Breast epithelium (tissue), 4 donors: ENCODE measurements around the gene OAS1. TPM values are rescaled to one million over a fixed set of nuclear protein-coding genes. Genes with fewer than 3 reads are reported as not detected.

Experiments
- DNase-seq, 2 donors: peaks; one replicate each; pipeline ENCODE4 v3.0.0-alpha.2; 2019; ENCODE audit warnings: low spot score in 2 of 2
- H3K27ac ChIP-seq, 2 donors: fragments of 200-600 bp; sonication (generic) in 1 of 2; one replicate each; pipeline ENCODE4 v1.5.1; 2016 to 2019; ENCODE audit warnings: mild to moderate bottlenecking in 1 of 2
- H3K27me3 ChIP-seq, 2 donors: fragments of 200-600 bp; sonication (generic) in 1 of 2; one replicate each; pipeline versions ENCODE4 v1.5.1 to v1.6.0; 2017 to 2019; ENCODE audit warnings: control low read depth in 1 of 2, mild to moderate bottlenecking in 1 of 2
- H3K36me3 ChIP-seq: fragments of 200-600 bp; one replicate; pipeline ENCODE4 v1.5.1; 2019
- H3K4me1 ChIP-seq, 2 donors: fragments of 200-600 bp; sonication (generic); one replicate each; pipeline ENCODE4 v1.5.1; 2016 to 2019; ENCODE audit warnings: control low read depth in 1 of 2
- H3K4me3 ChIP-seq, 3 donors: fragments of 200-600 bp; sonication (generic); 1 replicate in 2 of 3; 2 replicates in 1 of 3; pipeline ENCODE4 v1.5.1; 2016 to 2019; ENCODE audit warnings: mild to moderate bottlenecking in 3 of 3, moderate library complexity in 2 of 3
- H3K9me3 ChIP-seq, 2 donors: fragments of 200-600 bp; sonication (generic) in 1 of 2; one replicate each; pipeline ENCODE4 v1.5.1; 2016 to 2019; ENCODE audit warnings: control low read depth in 1 of 2
- POLR2A ChIP-seq: fragments of 450-650 bp; IDR thresholded peaks from one replicate; pipeline ENCODE4 v1.6.1; 2016; ENCODE audit warnings: antibody characterized with exemption, mild to moderate bottlenecking, moderate library complexity
- POLR2AphosphoS5 ChIP-seq, 3 donors: sonication (generic); formaldehyde crosslinking; IDR thresholded peaks; one replicate each; pipeline ENCODE4 v1.6.1; 2017; ENCODE audit warnings: antibody characterized with exemption in 3 of 3
- intact Hi-C: fragments of 100-400 bp; cut with DNase I; formaldehyde crosslinking; loops from one replicate; pipeline ENCODE4 v1.15.1; 2023; ENCODE audit warnings: low total_unique reads
- total RNA-seq, 3 donors: library from RNA; depleted of rRNA; stranded (reverse); fragments of >200 nt; gene quantifications; one replicate each; pipeline ENCODE4 v1.1.0, GENCODE V29; 2016
- TF ChIP-seq, protein P1 (sequence below), 3 donors: fragments of 450-650 bp; IDR thresholded peaks; one replicate each; pipeline ENCODE4 v1.5.1; 2016 to 2017; ENCODE audit warnings: antibody characterized with exemption in 3 of 3, mild to moderate bottlenecking in 3 of 3, moderate library complexity in 3 of 3

OAS1 gene
- total RNA-seq, 3 donors from 2014 or later = 21.4 to 39.4 (median 23.3) TPM

DNA sequence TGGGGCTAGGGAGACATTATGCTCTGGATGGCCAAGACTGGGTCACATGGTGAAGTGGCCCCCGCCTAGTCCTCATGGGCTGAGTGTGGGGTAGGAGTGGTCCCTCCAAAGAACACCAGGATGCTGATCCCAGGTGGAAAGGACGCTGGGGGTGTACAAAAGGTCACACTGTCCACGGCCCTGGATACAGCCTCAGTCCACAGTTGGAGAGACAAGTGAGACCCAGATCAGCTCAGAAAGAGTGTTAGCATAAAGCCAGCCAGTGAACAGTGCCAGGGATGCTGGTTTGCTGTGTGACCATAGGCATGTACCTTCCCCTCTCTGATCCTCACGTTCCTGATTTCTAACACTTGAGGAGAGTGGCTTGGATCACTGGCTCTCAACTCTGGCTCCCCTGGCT is 58.2 kb downstream of the OAS1 start:
- intact Hi-C loops = no loop called here
- TF ChIP-seq, protein P1, sequence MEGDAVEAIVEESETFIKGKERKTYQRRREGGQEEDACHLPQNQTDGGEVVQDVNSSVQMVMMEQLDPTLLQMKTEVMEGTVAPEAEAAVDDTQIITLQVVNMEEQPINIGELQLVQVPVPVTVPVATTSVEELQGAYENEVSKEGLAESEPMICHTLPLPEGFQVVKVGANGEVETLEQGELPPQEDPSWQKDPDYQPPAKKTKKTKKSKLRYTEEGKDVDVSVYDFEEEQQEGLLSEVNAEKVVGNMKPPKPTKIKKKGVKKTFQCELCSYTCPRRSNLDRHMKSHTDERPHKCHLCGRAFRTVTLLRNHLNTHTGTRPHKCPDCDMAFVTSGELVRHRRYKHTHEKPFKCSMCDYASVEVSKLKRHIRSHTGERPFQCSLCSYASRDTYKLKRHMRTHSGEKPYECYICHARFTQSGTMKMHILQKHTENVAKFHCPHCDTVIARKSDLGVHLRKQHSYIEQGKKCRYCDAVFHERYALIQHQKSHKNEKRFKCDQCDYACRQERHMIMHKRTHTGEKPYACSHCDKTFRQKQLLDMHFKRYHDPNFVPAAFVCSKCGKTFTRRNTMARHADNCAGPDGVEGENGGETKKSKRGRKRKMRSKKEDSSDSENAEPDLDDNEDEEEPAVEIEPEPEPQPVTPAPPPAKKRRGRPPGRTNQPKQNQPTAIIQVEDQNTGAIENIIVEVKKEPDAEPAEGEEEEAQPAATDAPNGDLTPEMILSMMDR (IDR thresholded peaks at IDR 0.05) = no peak
- TF ChIP-seq POLR2A = no peak
- no peak for TF ChIP-seq POLR2AphosphoS5 (IDR thresholded peaks at IDR 0.05)
- no peak overlapping the region for H3K27ac ChIP-seq
- H3K4me1 ChIP-seq = no peaks in the 10 kb centered on the region
- H3K27me3 ChIP-seq = no peaks in the 10 kb centered on the region
- H3K9me3 ChIP-seq = no peaks in the 10 kb centered on the region
- H3K36me3 ChIP-seq = peaks cover 6% of the 10 kb centered on the region
- H3K4me3 ChIP-seq = no peak overlapping the region
- DNase-seq = no peak

DNA sequence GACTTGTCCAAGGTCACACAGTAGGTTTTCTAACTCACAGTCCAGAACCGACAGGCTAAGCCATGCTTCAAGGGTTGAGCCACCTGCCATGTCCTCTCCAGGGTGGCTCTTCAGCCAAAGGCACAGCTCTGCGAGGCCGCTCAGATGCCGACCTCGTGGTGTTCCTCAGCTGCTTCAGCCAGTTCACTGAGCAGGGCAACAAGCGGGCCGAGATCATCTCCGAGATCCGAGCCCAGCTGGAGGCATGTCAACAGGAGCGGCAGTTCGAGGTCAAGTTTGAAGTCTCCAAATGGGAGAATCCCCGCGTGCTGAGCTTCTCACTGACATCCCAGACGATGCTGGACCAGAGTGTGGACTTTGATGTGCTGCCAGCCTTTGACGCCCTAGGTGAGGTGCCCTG is 58.9 kb downstream of the OAS1 start:
- intact Hi-C loops = no loop called here
- Histone ChIP-seq H3K9me3 (no peaks in the 10 kb centered on the region), H3K4me1 (no peaks in the 10 kb centered on the region), H3K4me3 (no peak overlapping the region), H3K27ac (no peak overlapping the region), H3K36me3 (peaks cover 6% of the 10 kb centered on the region), H3K27me3 (no peaks in the 10 kb centered on the region)
- DNase-seq = no peak
- TF ChIP-seq, protein P1 (IDR thresholded peaks at IDR 0.05) = no peak
- TF ChIP-seq POLR2A = no peak
- no peak for TF ChIP-seq POLR2AphosphoS5 (IDR thresholded peaks at IDR 0.05)

DNA sequence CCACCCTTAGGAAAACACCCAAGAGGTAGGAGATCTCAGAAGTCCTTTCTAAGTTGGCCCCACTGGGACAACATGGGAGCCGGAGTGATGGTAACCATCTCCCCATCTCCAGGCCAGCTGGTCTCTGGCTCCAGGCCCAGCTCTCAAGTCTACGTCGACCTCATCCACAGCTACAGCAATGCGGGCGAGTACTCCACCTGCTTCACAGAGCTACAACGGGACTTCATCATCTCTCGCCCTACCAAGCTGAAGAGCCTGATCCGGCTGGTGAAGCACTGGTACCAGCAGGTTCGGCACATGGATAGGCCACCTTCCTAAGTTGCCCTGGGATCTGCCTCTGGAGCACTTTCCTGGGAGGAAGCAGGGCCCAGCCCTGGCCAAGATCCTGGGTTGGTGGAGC is 60.5 kb downstream of the OAS1 start:
- Histone ChIP-seq H3K36me3 (peaks cover 2% of the 10 kb centered on the region), H3K4me3 (no peak overlapping the region), H3K4me1 (no peaks in the 10 kb centered on the region), H3K27me3 (no peaks in the 10 kb centered on the region), H3K9me3 (no peaks in the 10 kb centered on the region), H3K27ac (no peak overlapping the region)
- intact Hi-C loops = no loop called here
- TF ChIP-seq POLR2A = no peak
- TF ChIP-seq POLR2AphosphoS5 (IDR thresholded peaks at IDR 0.05) = no peak
- TF ChIP-seq, protein P1 (IDR thresholded peaks at IDR 0.05) = no peak
- DNase-seq = no peak

DNA sequence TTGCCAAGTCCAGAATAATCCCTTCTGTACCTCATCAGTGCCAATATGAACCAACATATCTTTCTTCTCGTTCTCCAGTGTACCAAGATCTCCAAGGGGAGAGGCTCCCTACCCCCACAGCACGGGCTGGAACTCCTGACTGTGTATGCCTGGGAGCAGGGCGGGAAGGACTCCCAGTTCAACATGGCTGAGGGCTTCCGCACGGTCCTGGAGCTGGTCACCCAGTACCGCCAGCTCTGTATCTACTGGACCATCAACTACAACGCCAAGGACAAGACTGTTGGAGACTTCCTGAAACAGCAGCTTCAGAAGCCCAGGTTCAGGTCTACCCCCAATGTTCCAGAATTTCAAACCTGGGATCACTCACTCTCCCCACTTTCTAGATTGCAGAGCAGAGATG is 61.1 kb downstream of the OAS1 start:
- TF ChIP-seq POLR2AphosphoS5 (IDR thresholded peaks at IDR 0.05) = no peak
- TF ChIP-seq POLR2A = no peak
- TF ChIP-seq, protein P1 (IDR thresholded peaks at IDR 0.05) = no peak
- Histone ChIP-seq H3K4me3 (no peak overlapping the region), H3K27ac (no peak overlapping the region), H3K36me3 (no peaks in the 10 kb centered on the region), H3K27me3 (no peaks in the 10 kb centered on the region), H3K4me1 (no peaks in the 10 kb centered on the region), H3K9me3 (no peaks in the 10 kb centered on the region)
- no peak for DNase-seq
- intact Hi-C loops = no loop called here

Other genes starting within 250 kb of the OAS1 start
- under 1 TPM in 2 of 3 donors, not detected in 1; under 0.01 to 0.15 TPM for gene RPH3A, start 115.2 kb upstream of the OAS1 start, total RNA-seq
- 10 to 100 TPM in 1 of 3 donors, 1 to 10 TPM in 2; 5.2 to 15.1 (median 5.9) TPM for gene OAS3, start 31.5 kb downstream of the OAS1 start, total RNA-seq
- gene OAS2, start 71.6 kb downstream of the OAS1 start, total RNA-seq = 1 to 10 TPM; 6.2 to 9.5 (median 7.9) TPM
- 10 to 100 TPM in 2 of 3 donors, 1 to 10 TPM in 1; 7.9 to 46.6 (median 20.0) TPM for gene DTX1, start 149.8 kb downstream of the OAS1 start, total RNA-seq
- 1 to 10 TPM in 2 of 3 donors, not detected in 1; 1.3 to 6.7 TPM for gene RASAL1, start 228.8 kb downstream of the OAS1 start, total RNA-seq
- gene CFAP73, start 242.8 kb downstream of the OAS1 start, total RNA-seq = under 1 TPM in 1 of 3 donors, not detected in 2; 0.29 TPM